ENCODE measurements around the gene MAPK10.

The MAPK10 gene

GRCh38 chr4:86013621-86014020 lies 346.2 kb downstream of the MAPK10 start:
- CTCF ChIA-PET = no interaction called here
- Histone ChIP-seq H3K4me3 (ENCODE audit: low read depth, low read length) (no peak overlapping the region), H3K9me3 (ENCODE audit: control insufficient read depth, insufficient read depth, low read depth, low read length) (no peaks in the 10 kb centered on the region), H3K4me1 (ENCODE audit: control insufficient read depth, insufficient read depth, low read length) (no peaks in the 10 kb centered on the region), H3K27ac (ENCODE audit: extremely low read depth, low read depth, low read length) (no peak overlapping the region), H3K36me3 (ENCODE audit: control insufficient read depth in 2 of 2, insufficient read depth in 1 of 2, low read length in 2 of 2) (no peaks in the 10 kb centered on the region)
- POLR2A ChIA-PET = no interaction called here
- TF ChIP-seq ZNF692 (tag by site-specific recombination; IDR thresholded peaks at IDR 0.05) (no peak), ZNF223 (tag by site-specific recombination; IDR thresholded peaks at IDR 0.05) (no peak)

- ChIA-PET POLR2A (no interaction called here), CTCF (no interaction called here)
- TF ChIP-seq ZNF621 (tag by site-specific recombination; IDR thresholded peaks at IDR 0.05) (no peak), SETDB1 (IDR thresholded peaks at IDR 0.05; ENCODE audit: insufficient read length, low read length) (no peak), ZNF501 (tag by site-specific recombination; IDR thresholded peaks at IDR 0.05) (no peak), ZNF549 (tag by site-specific recombination; IDR thresholded peaks at IDR 0.05) (no peak), ZNF223 (tag by site-specific recombination; IDR thresholded peaks at IDR 0.05) (no peak), ZNF76 (tag by site-specific recombination; IDR thresholded peaks at IDR 0.05; ENCODE audit: borderline replicate concordance, low read depth) (no peak), ZNF23 (tag by site-specific recombination; IDR thresholded peaks at IDR 0.05; ENCODE audit: borderline replicate concordance) (no peak), ZNF670 (tag by site-specific recombination; IDR thresholded peaks at IDR 0.05; ENCODE audit: low read depth) (no peak), ZBTB48 (tag by site-specific recombination; IDR thresholded peaks at IDR 0.05) (no peak), ZNF174 (tag by site-specific recombination; IDR thresholded peaks at IDR 0.05) (no peak), ZNF302 (tag by site-specific recombination; IDR thresholded peaks at IDR 0.05; ENCODE audit: low read depth) (no peak), ZNF184 (tag by site-specific recombination; IDR thresholded peaks at IDR 0.05) (no peak), KLF10 (tag by site-specific recombination; IDR thresholded peaks at IDR 0.05) (no peak), ZNF16 (tag by site-specific recombination; IDR thresholded peaks at IDR 0.05; ENCODE audit: low read depth) (no peak), ZNF624 (tag by site-specific recombination; IDR thresholded peaks at IDR 0.05) (no peak), ZBTB1 (tag by site-specific recombination; IDR thresholded peaks at IDR 0.05) (no peak), ZNF626 (tag by site-specific recombination; IDR thresholded peaks at IDR 0.05) (no peak), ZBTB44 (tag by site-specific recombination; IDR thresholded peaks at IDR 0.05) (no peak)
- Histone ChIP-seq H3K9me3 (ENCODE audit: control insufficient read depth, insufficient read depth, low read depth, low read length) (no peaks in the 10 kb centered on the region), H3K4me3 (ENCODE audit: low read depth, low read length) (no peak overlapping the region), H3K36me3 (ENCODE audit: control insufficient read depth in 2 of 2, insufficient read depth in 1 of 2, low read length in 2 of 2) (no peaks in the 10 kb centered on the region), H3K4me1 (ENCODE audit: control insufficient read depth, insufficient read depth, low read length) (no peaks in the 10 kb centered on the region), H3K27ac (ENCODE audit: extremely low read depth, low read depth, low read length) (no peak overlapping the region)
These were observed 348.7 kb downstream of the MAPK10 start for GRCh38 chr4:86011117-86011516.

GRCh38 chr4:86007042-86007441 lies 352.8 kb downstream of the MAPK10 start:
- TF ChIP-seq GFI1B (tag by site-specific recombination; IDR thresholded peaks at IDR 0.05) = no peak
- Histone ChIP-seq H3K36me3 (ENCODE audit: control insufficient read depth in 2 of 2, insufficient read depth in 1 of 2, low read length in 2 of 2) (no peaks in the 10 kb centered on the region), H3K4me1 (ENCODE audit: control insufficient read depth, insufficient read depth, low read length) (no peaks in the 10 kb centered on the region), H3K27ac (ENCODE audit: extremely low read depth, low read depth, low read length) (no peak overlapping the region), H3K9me3 (ENCODE audit: control insufficient read depth, insufficient read depth, low read depth, low read length) (no peaks in the 10 kb centered on the region), H3K4me3 (ENCODE audit: low read depth, low read length) (no peak overlapping the region)
- POLR2A ChIA-PET = no interaction called here
- CTCF ChIA-PET = no interaction called here

Data from HEK293 (cell line).